Activated CD4-positive, alpha-beta T cell treated with anti-CD3 and anti-CD28 coated beads for 24 hours (primary cell): ENCODE data around the gene SCGB1D2.

ENCODE experiments used
- DNase-seq, 2 donors: peaks; one replicate each; pipeline ENCODE4 v3.0.0-alpha.2; 2020; ENCODE audit warnings: low read depth in 2 of 2

The SCGB1D2 gene

GRCh38 chr11:62260261-62260953, 18.4 kb downstream of the SCGB1D2 start:
- no peak for DNase-seq

- DNase-seq, result no peak
These were observed 22.0 kb downstream of the SCGB1D2 start for GRCh38 chr11:62264004-62264403.

- peak in 1 of 2 donors; percentile 5 for DNase-seq
These were observed 24.5 kb downstream of the SCGB1D2 start for GRCh38 chr11:62266558-62266957.

- no peak for DNase-seq
These were observed 25.0 kb downstream of the SCGB1D2 start for GRCh38 chr11:62267050-62267449.

- DNase-seq, result no peak
These were observed 25.5 kb downstream of the SCGB1D2 start for GRCh38 chr11:62267576-62267975.

- no peak for DNase-seq
These were observed 27.7 kb downstream of the SCGB1D2 start, which contains the start of gene SCGB2A2 for GRCh38 chr11:62269654-62270278. Gene SCGB2A2 (plus strand): TSS chr11:62270158. CDS start chr11:62270217, 59 bp downstream.

GRCh38 chr11:62273284-62273683, 31.2 kb downstream of the SCGB1D2 start:
- no peak for DNase-seq

GRCh38 chr11:62273789-62274275, 31.8 kb downstream of the SCGB1D2 start:
- no peak for DNase-seq

GRCh38 chr11:62280452-62280851, 38.4 kb downstream of the SCGB1D2 start:
- no peak for DNase-seq
